Measurements from ENCODE around the gene PEX26.
"Not testable (repeated sequence)": the region's sequence is repeated elsewhere in the genome, so short reads cannot be mapped to it uniquely, and the experiment has no call there.

- TF ChIP-seq CTCF, POLR2A (IDR thresholded peaks at IDR 0.05): not testable (repeated sequence)
Observed at GRCh38 chr22:18123476-18124025, 45.8 kb downstream of the PEX26 start.

Data from lower leg skin (tissue), 3 donors.